ENCODE measurements around the gene PHF13.

GRCh38 chr1:6632588-6633514 is 19.3 kb downstream of the PHF13 start:
- TF ChIP-seq CTCF (IDR thresholded peaks at IDR 0.05; ENCODE audit: low read length) (no peak), EZH2 (IDR thresholded peaks at IDR 0.05; ENCODE audit: borderline replicate concordance, low read length) (no peak)

All from OCI-LY1 (cell line).